Fibroblast of lung (primary cell): ENCODE measurements around the gene FBN1.

Source experiments
- EZH2 ChIP-seq: IDR thresholded peaks from 2 replicates; pipeline ENCODE4 v1.5.1; 2012; ENCODE audit warnings: low read length, control low read depth, mild to moderate bottlenecking; ENCODE audit errors: missing control alignments
- TF ChIP-seq, protein P1 (sequence below), 2 donors: IDR thresholded peaks in 1 of 2; conservative IDR thresholded peaks in 1 of 2; 1 replicate in 1 of 2; 2 replicates in 1 of 2; pipeline ENCODE4 v1.5.1; 2011 to 2012; ENCODE audit warnings: low read length in 2 of 2, control low read depth in 1 of 2, inconsistent platforms in 1 of 2, low read depth in 1 of 2, mild to moderate bottlenecking in 1 of 2

DNA sequence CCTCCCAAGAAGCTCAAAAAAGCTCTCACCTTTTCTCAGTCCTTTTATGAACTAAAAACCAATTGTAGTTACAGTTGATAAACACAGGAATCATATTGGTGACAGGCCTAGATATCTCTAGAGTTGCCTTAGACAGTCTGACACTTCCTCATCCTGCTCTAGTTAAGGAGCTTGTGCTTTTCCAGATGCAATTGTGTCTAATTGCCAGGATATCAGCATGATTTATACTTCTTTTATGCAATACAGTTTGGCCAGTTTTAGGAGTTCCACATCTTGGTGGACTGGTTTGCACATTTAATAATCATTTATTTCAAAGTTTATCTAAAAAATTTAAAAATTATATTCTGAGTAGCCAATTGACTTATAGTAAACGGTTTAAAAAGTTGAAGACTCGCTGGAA lies 218.6 kb downstream of the FBN1 start:
- TF ChIP-seq, protein P1, sequence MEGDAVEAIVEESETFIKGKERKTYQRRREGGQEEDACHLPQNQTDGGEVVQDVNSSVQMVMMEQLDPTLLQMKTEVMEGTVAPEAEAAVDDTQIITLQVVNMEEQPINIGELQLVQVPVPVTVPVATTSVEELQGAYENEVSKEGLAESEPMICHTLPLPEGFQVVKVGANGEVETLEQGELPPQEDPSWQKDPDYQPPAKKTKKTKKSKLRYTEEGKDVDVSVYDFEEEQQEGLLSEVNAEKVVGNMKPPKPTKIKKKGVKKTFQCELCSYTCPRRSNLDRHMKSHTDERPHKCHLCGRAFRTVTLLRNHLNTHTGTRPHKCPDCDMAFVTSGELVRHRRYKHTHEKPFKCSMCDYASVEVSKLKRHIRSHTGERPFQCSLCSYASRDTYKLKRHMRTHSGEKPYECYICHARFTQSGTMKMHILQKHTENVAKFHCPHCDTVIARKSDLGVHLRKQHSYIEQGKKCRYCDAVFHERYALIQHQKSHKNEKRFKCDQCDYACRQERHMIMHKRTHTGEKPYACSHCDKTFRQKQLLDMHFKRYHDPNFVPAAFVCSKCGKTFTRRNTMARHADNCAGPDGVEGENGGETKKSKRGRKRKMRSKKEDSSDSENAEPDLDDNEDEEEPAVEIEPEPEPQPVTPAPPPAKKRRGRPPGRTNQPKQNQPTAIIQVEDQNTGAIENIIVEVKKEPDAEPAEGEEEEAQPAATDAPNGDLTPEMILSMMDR (conservative IDR thresholded peaks at IDR 0.05 in 1 of 2, IDR thresholded peaks at IDR 0.05 in 1 of 2; ENCODE audit: low read depth in 1 of 2, low read length in 2 of 2), result no peak
- TF ChIP-seq EZH2, result no peak
